CD14-positive monocyte (primary cell): ENCODE data around the gene CD300C. TPM values are rescaled to one million over a fixed set of nuclear protein-coding genes. Genes with fewer than 3 reads are reported as not detected.

Source experiments
- DNase-seq, 3 donors: peaks; one replicate each; pipeline ENCODE4 v3.0.0-alpha.2; 2011 to 2022
- H2AFZ ChIP-seq: 2 replicates; pipeline ENCODE4 v1.6.0; 2012; ENCODE audit warnings: mild to moderate bottlenecking, low read depth, low read length, inconsistent platforms; ENCODE audit not compliant: insufficient read depth, poor library complexity, severe bottlenecking
- H3K27ac ChIP-seq, 2 donors: 1 replicate in 1 of 2; 2 replicates in 1 of 2; pipeline ENCODE4 v1.5.1; 2012 to 2013; ENCODE audit warnings: low read length in 2 of 2, control low read depth in 1 of 2, inconsistent platforms in 1 of 2, low read depth in 1 of 2, mild to moderate bottlenecking in 1 of 2
- H3K27me3 ChIP-seq, 2 donors: one replicate each; pipeline versions ENCODE4 v1.6.0 to v1.6.1; 2011 to 2013; ENCODE audit warnings: low read length in 2 of 2; ENCODE audit not compliant: control insufficient read depth in 2 of 2, insufficient read depth in 2 of 2
- H3K36me3 ChIP-seq, 2 donors: replicated peaks in 1 of 2; 1 replicate in 1 of 2; 2 replicates in 1 of 2; pipeline versions ENCODE4 v1.5.1 to v1.6.1; 2012 to 2013; ENCODE audit warnings: low read length in 2 of 2, control low read depth in 1 of 2, inconsistent platforms in 1 of 2, mild to moderate bottlenecking in 1 of 2; ENCODE audit not compliant: insufficient read depth in 2 of 2, control insufficient read depth in 1 of 2
- H3K4me1 ChIP-seq, 2 donors: 1 replicate in 1 of 2; 2 replicates in 1 of 2; pipeline versions ENCODE4 v1.5.1 to v1.6.1; 2012 to 2013; ENCODE audit warnings: low read length in 2 of 2, control low read depth in 1 of 2, inconsistent platforms in 1 of 2, mild to moderate bottlenecking in 1 of 2, moderate library complexity in 1 of 2; ENCODE audit not compliant: insufficient read depth in 2 of 2, control insufficient read depth in 1 of 2
- H3K4me2 ChIP-seq: replicated peaks from 2 replicates; pipeline ENCODE3; 2012; ENCODE audit warnings: low read length, moderate library complexity, mild to moderate bottlenecking; ENCODE audit not compliant: poor library complexity, severe bottlenecking; ENCODE audit errors: extremely low read depth
- H3K4me3 ChIP-seq, 3 experiments: fragments of 200-600 bp in 1 of 3; sonication (generic) in 1 of 3; replicated peaks in 1 of 3; 1 replicate in 2 of 3; 2 replicates in 1 of 3; pipeline ENCODE4 v1.5.1; 2011 to 2013; ENCODE audit warnings: low read length in 3 of 3, mild to moderate bottlenecking in 3 of 3, control low read depth in 2 of 3, low read depth in 2 of 3, inconsistent platforms in 1 of 3, moderate library complexity in 1 of 3
- H3K79me2 ChIP-seq: 2 replicates; pipeline ENCODE4 v1.6.0; 2012; ENCODE audit warnings: mild to moderate bottlenecking, control low read depth, inconsistent platforms, low read length, moderate library complexity; ENCODE audit not compliant: insufficient read depth
- H3K9ac ChIP-seq: 2 replicates; pipeline ENCODE4 v1.6.0; 2017; ENCODE audit warnings: low read length, mild to moderate bottlenecking; ENCODE audit not compliant: insufficient read depth, poor library complexity, severe bottlenecking
- H3K9me3 ChIP-seq, 2 donors: replicated peaks in 1 of 2; 1 replicate in 1 of 2; 2 replicates in 1 of 2; pipeline versions ENCODE4 v1.5.1 to v1.6.1; 2012 to 2013; ENCODE audit warnings: low read length in 2 of 2, control low read depth in 1 of 2; ENCODE audit not compliant: control insufficient read depth in 1 of 2, insufficient read depth in 1 of 2
- H4K20me1 ChIP-seq: 2 replicates; pipeline ENCODE4 v1.6.0; 2012; ENCODE audit warnings: mild to moderate bottlenecking, low read length, control low read depth, moderate library complexity; ENCODE audit not compliant: insufficient read depth
- H3K27ac Mint-ChIP-seq, 7 donors: one replicate each; pipeline ENCODE4 v1.8.0; 2020; ENCODE audit warnings: mild to moderate bottlenecking in 7 of 7, mixed read lengths in 7 of 7, moderate library complexity in 6 of 7, inconsistent platforms in 2 of 7
- H3K27me3 Mint-ChIP-seq, 3 donors: one replicate each; pipeline ENCODE4 v1.8.0; 2021 to 2022; ENCODE audit warnings: low read depth in 3 of 3, mild to moderate bottlenecking in 3 of 3, mixed read lengths in 3 of 3, moderate library complexity in 3 of 3, inconsistent platforms in 1 of 3
- H3K36me3 Mint-ChIP-seq, 2 donors: one replicate each; pipeline ENCODE4 v1.8.0; 2020; ENCODE audit warnings: mixed read lengths in 2 of 2, inconsistent platforms in 1 of 2, mild to moderate bottlenecking in 1 of 2
- H3K4me1 Mint-ChIP-seq: one replicate; pipeline ENCODE4 v1.8.0; 2020; ENCODE audit warnings: mild to moderate bottlenecking, mixed read lengths
- H3K4me3 Mint-ChIP-seq, 2 donors: one replicate each; pipeline ENCODE4 v1.8.0; 2020; ENCODE audit warnings: mild to moderate bottlenecking in 2 of 2, mixed read lengths in 2 of 2, moderate library complexity in 1 of 2
- H3K9me3 Mint-ChIP-seq, 7 donors: one replicate each; pipeline ENCODE4 v1.8.0; 2020 to 2022; ENCODE audit warnings: mixed read lengths in 7 of 7, mild to moderate bottlenecking in 6 of 7, moderate library complexity in 6 of 7, inconsistent platforms in 2 of 7
- CTCF ChIP-seq: fragments of 200-600 bp; IDR thresholded peaks from one replicate; pipeline ENCODE4 v1.8.0; 2022; ENCODE audit warnings: antibody characterized with exemption, mild to moderate bottlenecking
- WGBS: methylation state at CpG from one replicate; pipeline ENCODE4 v1.1.5; 2013; ENCODE audit warnings: missing lambda C conversion rate; ENCODE audit not compliant: insufficient coverage; 5-methylcytosine and 5-hydroxymethylcytosine counted together
- intact Hi-C, 2 donors: fragments of 100-400 bp; cut with micrococcal nuclease; formaldehyde crosslinking; loops; one replicate each; pipeline versions ENCODE4 v1.15.0 to v1.15.1; 2023
- polyA plus RNA-seq, 3 donors: library from polyadenylated mRNA; depleted of rRNA in 1 of 3; unstranded in 2 of 3; stranded (reverse) in 1 of 3; fragments of 300-500 nt in 2 of 3; fragments of >200 nt in 1 of 3; fragmentation: Illumina TruSeq in 2 of 3; gene quantifications; 1 replicate in 2 of 3; 2 replicates in 1 of 3; pipeline ENCODE4 v1.2.3, GENCODE V29; 2012 to 2021

The CD300C gene
- polyA plus RNA-seq, 3 donors: 68.3 to 141 (median 93.1) TPM

GRCh38 chr17:74512624-74513091 is 33.3 kb downstream of the CD300C start:
- Histone ChIP-seq H3K4me3 (peak overlapping the region in 1 of 3 experiments; percentile 53), H3K9me3 (peaks cover 0 to 5% of the 10 kb centered on the region in 2 donors), H3K79me2 (no peaks in the 10 kb centered on the region), H2AFZ (no peak overlapping the region), H3K27me3 (no peaks in the 10 kb centered on the region), H3K9ac (peak overlapping the region; percentile 64), H4K20me1 (no peaks in the 10 kb centered on the region), H3K4me2 (peak overlapping the region; percentile 36), H3K36me3 (no peaks in the 10 kb centered on the region), H3K4me1 (peaks cover 21 to 35% of the 10 kb centered on the region in 2 donors), H3K27ac (peak overlapping the region; percentile 89 to 97)
- H3K27ac Mint-ChIP-seq: peak overlapping the region; percentile 97 to 100 (median 99)
- peaks cover 38 to 39% of the 10 kb centered on the region in 2 donors for H3K36me3 Mint-ChIP-seq
- peak overlapping the region in 1 of 2 donors; percentile 79 for H3K4me3 Mint-ChIP-seq
- H3K9me3 Mint-ChIP-seq: peaks cover 14 to 22% (median 16%) of the 10 kb centered on the region in 7 donors
- peaks cover 0 to 20% (median 9%) of the 10 kb centered on the region in 3 donors for H3K27me3 Mint-ChIP-seq
- WGBS: 0% methylated on average over 2 of the region's 7 CpGs
- peak; percentile 97 to 100 (median 98) for DNase-seq
- TF ChIP-seq CTCF: no peak
- intact Hi-C loops: loop anchor here in 1 of 2 donors (2.0 kb wide), 2 partner anchors 20 to 128 kb away; no protein-coding TSS in a partner anchor
- peaks cover 41% of the 10 kb centered on the region for H3K4me1 Mint-ChIP-seq

GRCh38 chr17:74512036-74512435 is 33.9 kb downstream of the CD300C start:
- peaks cover 40% of the 10 kb centered on the region for H3K4me1 Mint-ChIP-seq
- intact Hi-C loops: loop anchor here in 1 of 2 donors (2.0 kb wide), 2 partner anchors 21 to 129 kb away; no protein-coding TSS in a partner anchor

More at GRCh38 chr17:74512036-74512435, 33.9 kb downstream of the CD300C start:
- no peak overlapping the region for H2AFZ ChIP-seq
- Mint-ChIP-seq H3K4me3 (peak overlapping the region in 1 of 2 donors; percentile 79), H3K36me3 (peaks cover 36 to 39% of the 10 kb centered on the region in 2 donors), H3K27ac (peak overlapping the region; percentile 97 to 100 (median 99)), H3K9me3 (peaks cover 14 to 21% (median 16%) of the 10 kb centered on the region in 7 donors), H3K27me3 (peaks cover 0 to 20% (median 9%) of the 10 kb centered on the region in 3 donors)
- no peak for TF ChIP-seq CTCF
- DNase-seq: peak in 2 of 3 donors; percentile 47 to 73
- peak overlapping the region; percentile 89 to 97 for H3K27ac ChIP-seq
- peak overlapping the region in 1 of 3 experiments; percentile 2 for H3K4me3 ChIP-seq
- H3K4me2 ChIP-seq: peak overlapping the region; percentile 27
- peaks cover 0 to 5% of the 10 kb centered on the region in 2 donors for H3K9me3 ChIP-seq
- no peaks in the 10 kb centered on the region for H3K36me3 ChIP-seq
- 86% methylated on average over 2 of the region's 2 CpGs for WGBS
- no peaks in the 10 kb centered on the region for H3K79me2 ChIP-seq
- no peaks in the 10 kb centered on the region for H3K27me3 ChIP-seq
- H3K4me1 ChIP-seq: peaks cover 21 to 29% of the 10 kb centered on the region in 2 donors
- H3K9ac ChIP-seq: peak overlapping the region; percentile 27
- no peaks in the 10 kb centered on the region for H4K20me1 ChIP-seq
